ENCODE results near the gene LRRC74A. TPM values are rescaled to one million over a fixed set of nuclear protein-coding genes. Genes with fewer than 3 reads are reported as not detected.

Gene LRRC74A
- total and polyA plus RNA-seq, 2 donors from 2014 or later = not detected

- intact Hi-C loops (cut with DNase I) = no loop called here
- DNase-seq (no peak), FAIRE-seq (no peak)
- Histone ChIP-seq H3K9me3 (ENCODE audit: control insufficient read depth in 2 of 3, insufficient read depth in 1 of 3, low read length in 3 of 3) (no peaks in the 10 kb centered on the region), H3K27me3 (ENCODE audit: control insufficient read depth, insufficient read depth, low read length) (no peaks in the 10 kb centered on the region), H3K36me3 (ENCODE audit: control insufficient read depth in 2 of 3, insufficient read depth in 3 of 3, low read length in 3 of 3) (peaks cover 0 to 3% (median 3%) of the 10 kb centered on the region in 3 donors), H3K27ac (ENCODE audit: low read depth in 2 of 2, low read length in 2 of 2) (no peak overlapping the region), H3K9ac (ENCODE audit: low read length in 3 of 3) (no peak overlapping the region), H3K4me1 (ENCODE audit: control insufficient read depth in 2 of 3, insufficient read depth in 2 of 3, low read depth in 1 of 3, low read length in 3 of 3) (peaks cover 0 to 9% (median 0%) of the 10 kb centered on the region in 3 donors), H3K4me3 (ENCODE audit: low read length in 3 of 3) (no peak overlapping the region)
- TF ChIP-seq, protein P1, sequence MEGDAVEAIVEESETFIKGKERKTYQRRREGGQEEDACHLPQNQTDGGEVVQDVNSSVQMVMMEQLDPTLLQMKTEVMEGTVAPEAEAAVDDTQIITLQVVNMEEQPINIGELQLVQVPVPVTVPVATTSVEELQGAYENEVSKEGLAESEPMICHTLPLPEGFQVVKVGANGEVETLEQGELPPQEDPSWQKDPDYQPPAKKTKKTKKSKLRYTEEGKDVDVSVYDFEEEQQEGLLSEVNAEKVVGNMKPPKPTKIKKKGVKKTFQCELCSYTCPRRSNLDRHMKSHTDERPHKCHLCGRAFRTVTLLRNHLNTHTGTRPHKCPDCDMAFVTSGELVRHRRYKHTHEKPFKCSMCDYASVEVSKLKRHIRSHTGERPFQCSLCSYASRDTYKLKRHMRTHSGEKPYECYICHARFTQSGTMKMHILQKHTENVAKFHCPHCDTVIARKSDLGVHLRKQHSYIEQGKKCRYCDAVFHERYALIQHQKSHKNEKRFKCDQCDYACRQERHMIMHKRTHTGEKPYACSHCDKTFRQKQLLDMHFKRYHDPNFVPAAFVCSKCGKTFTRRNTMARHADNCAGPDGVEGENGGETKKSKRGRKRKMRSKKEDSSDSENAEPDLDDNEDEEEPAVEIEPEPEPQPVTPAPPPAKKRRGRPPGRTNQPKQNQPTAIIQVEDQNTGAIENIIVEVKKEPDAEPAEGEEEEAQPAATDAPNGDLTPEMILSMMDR (IDR thresholded peaks at IDR 0.05; ENCODE audit: borderline replicate concordance, extremely low read depth, insufficient read depth) = no peak
Measured at GRCh38 chr14:76780360-76780759, 45.8 kb upstream of the LRRC74A start.

- DNase-seq (peak in 1 of 5 donors; percentile 33), FAIRE-seq (no peak)
- H3K27ac ChIP-seq (ENCODE audit: low read depth in 2 of 2, low read length in 2 of 2) = no peak overlapping the region
- intact Hi-C loops (cut with DNase I) = no loop called here
- no peak overlapping the region for H3K4me3 ChIP-seq (ENCODE audit: low read length in 3 of 3)
- no peaks in the 10 kb centered on the region for H3K27me3 ChIP-seq (ENCODE audit: control insufficient read depth, insufficient read depth, low read length)
- no peak overlapping the region for H3K9ac ChIP-seq (ENCODE audit: low read length in 3 of 3)
- TF ChIP-seq, protein P1 (IDR thresholded peaks at IDR 0.05; ENCODE audit: borderline replicate concordance, extremely low read depth, insufficient read depth) = no peak
- no peaks in the 10 kb centered on the region for H3K9me3 ChIP-seq (ENCODE audit: control insufficient read depth in 2 of 3, insufficient read depth in 1 of 3, low read length in 3 of 3)
- H3K36me3 ChIP-seq (ENCODE audit: control insufficient read depth in 2 of 3, insufficient read depth in 3 of 3, low read length in 3 of 3) = peaks cover 0 to 3% (median 3%) of the 10 kb centered on the region in 3 donors
- peaks cover 0 to 9% (median 0%) of the 10 kb centered on the region in 3 donors for H3K4me1 ChIP-seq (ENCODE audit: control insufficient read depth in 2 of 3, insufficient read depth in 2 of 3, low read depth in 1 of 3, low read length in 3 of 3)
Measured at GRCh38 chr14:76780875-76781647, 45.1 kb upstream of the LRRC74A start.

DNA sequence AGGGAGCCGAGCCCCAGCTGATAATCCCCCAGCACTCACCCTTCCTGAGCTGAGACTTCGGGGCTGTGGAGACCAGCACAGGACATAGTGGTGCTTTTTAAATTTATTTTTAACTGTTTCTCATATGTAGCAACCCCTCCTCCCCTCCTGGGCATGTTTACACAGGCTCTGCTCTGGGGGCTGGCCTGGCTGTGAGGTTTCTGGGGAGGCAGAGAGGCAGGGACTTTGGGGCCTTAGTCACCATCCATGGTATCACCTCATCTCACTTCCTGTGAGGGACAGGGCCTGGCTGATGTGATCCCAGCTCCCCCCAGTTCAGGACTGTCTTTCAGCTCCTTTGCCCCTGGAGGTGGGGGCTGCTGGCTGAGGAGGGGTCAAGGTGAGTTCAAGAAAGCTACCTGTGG, 44.6 kb upstream of the LRRC74A start:
- H3K9ac ChIP-seq (ENCODE audit: low read length in 3 of 3) = no peak overlapping the region
- no peaks in the 10 kb centered on the region for H3K27me3 ChIP-seq (ENCODE audit: control insufficient read depth, insufficient read depth, low read length)
- no peaks in the 10 kb centered on the region for H3K9me3 ChIP-seq (ENCODE audit: control insufficient read depth in 2 of 3, insufficient read depth in 1 of 3, low read length in 3 of 3)
- H3K4me3 ChIP-seq (ENCODE audit: low read length in 3 of 3) = no peak overlapping the region
- FAIRE-seq (no peak), DNase-seq (peak in 1 of 5 donors; percentile 32)
- intact Hi-C loops (cut with DNase I) = no loop called here
- TF ChIP-seq, protein P1 (IDR thresholded peaks at IDR 0.05; ENCODE audit: borderline replicate concordance, extremely low read depth, insufficient read depth) = no peak
- peaks cover 0 to 9% (median 0%) of the 10 kb centered on the region in 3 donors for H3K4me1 ChIP-seq (ENCODE audit: control insufficient read depth in 2 of 3, insufficient read depth in 2 of 3, low read depth in 1 of 3, low read length in 3 of 3)
- H3K27ac ChIP-seq (ENCODE audit: low read depth in 2 of 2, low read length in 2 of 2) = no peak overlapping the region
- peaks cover 0 to 6% (median 5%) of the 10 kb centered on the region in 3 donors for H3K36me3 ChIP-seq (ENCODE audit: control insufficient read depth in 2 of 3, insufficient read depth in 3 of 3, low read length in 3 of 3)

Measured in kidney (tissue), 14 donors.